K562 (cell line): ENCODE measurements around the gene NRCAM. TPM values are rescaled to one million over a fixed set of nuclear protein-coding genes. Genes with fewer than 3 reads are reported as not detected.
A peak's percentile ranks its signal among the peaks of the same experiment; 100 is the strongest.

Experiments
- ATAC-seq: fragments of 200-7000 bp; cut with Tn5 transposase; 3 replicates; pipeline ENCODE4 v1.9.1; 2020; ENCODE audit warnings: moderate library complexity
- BruUV-seq: library from RNA; stranded (reverse); fragments of 400-500 nt; replicated peaks from 2 replicates; lab custom pipeline; 2021; lab: Mats Ljungman, UMichigan
- CTCF ChIA-PET: fragments of 300-600 bp; formaldehyde crosslinking; extraction: SDS; loops from one replicate; lab custom pipeline; 2021; ENCODE audit warnings: low intra/inter-chr PET ratio; lab: Yijun Ruan, JAX
- POLR2A ChIA-PET: fragments of 300-600, 350-650 bp; sonication (Branson Sonifier 250); formaldehyde crosslinking; extraction: SDS; loops from one replicate; lab custom pipeline; 2021; ENCODE audit warnings: antibody characterized with exemption, inconsistent platforms; lab: Yijun Ruan, JAX
- DNase-seq, 4 experiments: peaks; one replicate each; pipeline versions ENCODE4 v3.0.0 to v3.0.0-alpha.2; 2011 to 2018; ENCODE audit warnings: low spot score in 3 of 4, mixed read lengths in 3 of 4; ENCODE audit errors: extremely low read depth in 1 of 4
- FAIRE-seq: peaks from 2 replicates; lab custom pipeline; 2011; peaks lifted over from hg19 to GRCh38; lab: Jason Lieb, UNC
- H2AFZ ChIP-seq: 2 replicates; pipeline ENCODE4 v1.6.0; 2011; ENCODE audit warnings: low read depth, low read length, control low read depth, inconsistent platforms
- H3K27ac ChIP-seq: fragments of 200-600 bp; 3 replicates; pipeline ENCODE4 v1.8.0; 2011; ENCODE audit warnings: low read depth, mild to moderate bottlenecking, control low read depth, inconsistent platforms, low read length, moderate library complexity, mixed read lengths; ENCODE audit errors: extremely low read depth
- H3K27me3 ChIP-seq, 2 experiments: fragments of 300-600 bp in 1 of 2; 2 replicates in 1 of 2; 3 replicates in 1 of 2; pipeline versions ENCODE4 v1.6.0 to v1.8.0; 2011; ENCODE audit warnings: inconsistent platforms in 2 of 2, low read length in 2 of 2, mild to moderate bottlenecking in 1 of 2, mixed read lengths in 1 of 2, moderate library complexity in 1 of 2; ENCODE audit not compliant: control insufficient read depth in 2 of 2, insufficient read depth in 2 of 2
- H3K36me3 ChIP-seq: fragments of 300-600 bp; 3 replicates; pipeline ENCODE4 v1.8.0; 2011; ENCODE audit warnings: mild to moderate bottlenecking, low read length, inconsistent platforms; ENCODE audit not compliant: control insufficient read depth, insufficient read depth
- H3K4me1 ChIP-seq, 2 experiments: fragments of 200-600 bp in 1 of 2; replicated peaks in 1 of 2; 2 replicates in 1 of 2; 3 replicates in 1 of 2; pipeline versions ENCODE4 v1.5.1 to v1.8.0; 2011; ENCODE audit warnings: inconsistent platforms in 2 of 2, low read length in 2 of 2, mild to moderate bottlenecking in 1 of 2, mixed read lengths in 1 of 2, moderate library complexity in 1 of 2; ENCODE audit not compliant: control insufficient read depth in 2 of 2, insufficient read depth in 2 of 2
- H3K4me2 ChIP-seq: 2 replicates; pipeline ENCODE4 v1.6.1; 2011; ENCODE audit warnings: low read length, control low read depth, inconsistent platforms, mixed read lengths; ENCODE audit not compliant: insufficient read depth
- H3K4me3 ChIP-seq: fragments of 200-600 bp; sonication (generic), shearing (Covaris generic); 2 replicates; pipeline ENCODE4 v1.5.1; 2016; ENCODE audit warnings: control low read depth, inconsistent platforms
- H3K79me2 ChIP-seq: fragments of 200-600 bp; 3 replicates; pipeline ENCODE4 v1.8.0; 2011; ENCODE audit warnings: low read length, inconsistent platforms; ENCODE audit not compliant: control insufficient read depth, insufficient read depth
- H3K9ac ChIP-seq, 2 experiments: 2 replicates each; pipeline versions ENCODE4 v1.6.0 to v1.6.1; 2011; ENCODE audit warnings: low read depth in 2 of 2, low read length in 2 of 2, control low read depth in 1 of 2, inconsistent platforms in 1 of 2, mild to moderate bottlenecking in 1 of 2, mixed read lengths in 1 of 2; ENCODE audit not compliant: insufficient read depth in 1 of 2
- H3K9me1 ChIP-seq: one replicate; pipeline ENCODE4 v1.6.0; 2011; ENCODE audit warnings: inconsistent platforms, mild to moderate bottlenecking, low read length, moderate library complexity; ENCODE audit not compliant: control insufficient read depth, insufficient read depth
- H3K9me3 ChIP-seq: replicated peaks from 2 replicates; pipeline ENCODE4 v1.5.1; 2011; ENCODE audit warnings: low read depth, low read length, inconsistent platforms; ENCODE audit not compliant: control insufficient read depth, insufficient read depth
- H4K20me1 ChIP-seq: replicated peaks from 2 replicates; pipeline ENCODE4 v1.6.1; 2011; ENCODE audit warnings: low read length, inconsistent platforms, mixed read lengths; ENCODE audit not compliant: control insufficient read depth, insufficient read depth
- ARNT ChIP-seq, 2 experiments: fragments of 450-650 bp; IDR thresholded peaks; 2 replicates each; pipeline ENCODE4 v1.6.1; 2016; ENCODE audit warnings: mild to moderate bottlenecking in 1 of 2
- BMI1 ChIP-seq: fragments of 150-350 bp; IDR thresholded peaks from 2 replicates; pipeline ENCODE4 v1.6.1; 2014; ENCODE audit warnings: low read length
- BRD9 ChIP-seq: fragments of 450-650 bp; IDR thresholded peaks from 2 replicates; pipeline ENCODE4 v1.6.1; 2018; ENCODE audit warnings: low read depth; ENCODE audit not compliant: partially characterized antibody
- C11orf30 ChIP-seq: fragments of 450-650 bp; IDR thresholded peaks from 2 replicates; pipeline ENCODE4 v1.6.1; 2016; ENCODE audit warnings: low read depth, mild to moderate bottlenecking
- CBX8 ChIP-seq: fragments of 200-600 bp; sonication (generic); IDR thresholded peaks from 2 replicates; pipeline ENCODE4 v1.6.1; 2012; ENCODE audit warnings: borderline replicate concordance, mixed run types, low read depth, mild to moderate bottlenecking, moderate library complexity, mixed read lengths, low read length, control low read depth, inconsistent platforms; ENCODE audit not compliant: poor library complexity, severe bottlenecking; ENCODE audit errors: extremely low read depth
- CHCHD3 ChIP-seq: fragments of 250-450 bp; sonication (Bioruptor Pico); IDR thresholded peaks from 2 replicates; pipeline ENCODE4 v2.1.2; 2022; ENCODE audit warnings: mild to moderate bottlenecking
- CTCFL ChIP-seq: IDR thresholded peaks from 2 replicates; pipeline ENCODE4 v1.6.1; 2011; ENCODE audit warnings: borderline replicate concordance, low read depth, mild to moderate bottlenecking, moderate library complexity, low read length; ENCODE audit not compliant: insufficient read depth, poor library complexity, severe bottlenecking
- HMG20A ChIP-seq: fragments of 450-650 bp; formaldehyde crosslinking; conservative IDR thresholded peaks from 2 replicates; pipeline ENCODE4 v1.4.0; 2020; ENCODE audit warnings: mild to moderate bottlenecking, mixed read lengths
- KLF13 ChIP-seq: fragments of 450-650 bp; IDR thresholded peaks from 2 replicates; pipeline ENCODE4 v1.6.1; 2016; ENCODE audit warnings: missing genetic modification characterization, low read depth, mild to moderate bottlenecking, missing compliant biosample characterization, moderate library complexity, borderline replicate concordance
- MAFG ChIP-seq: fragments of 450-650 bp; conservative IDR thresholded peaks from 2 replicates; pipeline ENCODE4 v1.6.1; 2016; ENCODE audit warnings: missing genetic modification characterization, missing compliant biosample characterization
- NR2F6 ChIP-seq: fragments of 450-650 bp; formaldehyde crosslinking; IDR thresholded peaks from 2 replicates; pipeline ENCODE4 v1.4.0; 2020; ENCODE audit warnings: mild to moderate bottlenecking
- PKNOX1 ChIP-seq: fragments of 450-650 bp; IDR thresholded peaks from 2 replicates; pipeline ENCODE4 v1.6.1; 2016
- POLR2A ChIP-seq: fragments of 450-650 bp; conservative IDR thresholded peaks from 2 replicates; pipeline ENCODE4 v1.6.1; 2016
- RNF2 ChIP-seq: sonication (generic); IDR thresholded peaks from 2 replicates; pipeline ENCODE4 v1.6.1; 2016
- SIN3A ChIP-seq, 2 experiments: fragments of 150-350 bp in 1 of 2; IDR thresholded peaks; 2 replicates each; pipeline ENCODE4 v1.6.1; 2011 to 2016; ENCODE audit warnings: borderline replicate concordance in 2 of 2, low read depth in 2 of 2, low read length in 2 of 2, mild to moderate bottlenecking in 2 of 2, moderate library complexity in 2 of 2; ENCODE audit not compliant: control insufficient read depth in 1 of 2
- SRSF1 ChIP-seq: fragments of 200-400 bp; formaldehyde crosslinking; IDR thresholded peaks from 2 replicates; pipeline ENCODE4 v1.6.1; 2017; ENCODE audit warnings: mild to moderate bottlenecking, low read depth, low read length, moderate library complexity
- TSC22D4 ChIP-seq: fragments of 450-650 bp; IDR thresholded peaks from 2 replicates; pipeline ENCODE4 v1.6.1; 2016; ENCODE audit warnings: missing genetic modification characterization, missing biosample characterization, control low read depth
- ZNF124 ChIP-seq: sonication (generic); formaldehyde crosslinking; IDR thresholded peaks from 2 replicates; pipeline ENCODE4 v1.8.1; 2022; ENCODE audit warnings: missing genetic modification reagents
- ZNF316 ChIP-seq: fragments of 450-650 bp; IDR thresholded peaks from 2 replicates; pipeline ENCODE4 v1.6.1; 2016
- ZNF347 ChIP-seq: fragments of 450-650 bp; formaldehyde crosslinking; IDR thresholded peaks from 2 replicates; pipeline ENCODE4 v1.4.0; 2020; ENCODE audit warnings: low read depth, mild to moderate bottlenecking, moderate library complexity
- ZNF507 ChIP-seq: conservative IDR thresholded peaks from 2 replicates; pipeline ENCODE4 v1.6.1; 2017; ENCODE audit warnings: missing genetic modification characterization, missing compliant biosample characterization
- WGBS: fragments of 100-300 bp; shearing (Covaris generic); methylation state at CpG from one replicate; pipeline ENCODE4 v1.1.6; 2016; ENCODE audit warnings: low coverage, mixed read lengths; ENCODE audit not compliant: insufficient coverage; ENCODE audit errors: missing lambda C conversion rate; 5-methylcytosine and 5-hydroxymethylcytosine counted together
- in situ Hi-C: fragments of 300-500 bp; cut with MboI; formaldehyde crosslinking; loops from 4 replicates; pipeline ENCODE4 v1.15.0; 2018; ENCODE audit warnings: inconsistent platforms, mixed read lengths
- intact Hi-C: fragments of 100-400 bp; cut with micrococcal nuclease; formaldehyde crosslinking; loops from 2 replicates; pipeline ENCODE4 v1.14.2; 2022
- polyA plus RNA-seq, 8 experiments: library from polyadenylated mRNA; depleted of rRNA in 4 of 8; stranded (reverse) in 5 of 8; unstranded in 3 of 8; fragments of >200 nt; fragmentation: Nextera tagmentation in 2 of 8; fragmentation: Illumina TruSeq in 1 of 8; extraction: Ambion mirVana in 2 of 8; extraction: Trizol in 1 of 8; gene quantifications; 2 replicates each; pipeline versions ENCODE4 v1.2.1 to v1.2.3, GENCODE V29; 2011 to 2014; ENCODE audit warnings: inconsistent platforms in 1 of 8, missing spikeins in 1 of 8
- total RNA-seq, 7 experiments: library from RNA; depleted of rRNA in 6 of 7; stranded (reverse); fragments of >200 nt in 6 of 7; fragmentation: Illumina TruSeq in 2 of 7; extraction: Trizol in 2 of 7; gene quantifications; 2 replicates each; pipeline versions ENCODE4 v1.2.1 to v1.2.3, GENCODE V29; 2011 to 2021; ENCODE audit warnings: low replicate concordance in 1 of 7

Gene NRCAM
- total and polyA plus RNA-seq, 9 of the 15 experiments (the other 6 are each of a cell fraction or from before 2014, with no cell fraction given), result 0.03 to 0.54 (median 0.12) TPM; not detected in 1

DNA sequence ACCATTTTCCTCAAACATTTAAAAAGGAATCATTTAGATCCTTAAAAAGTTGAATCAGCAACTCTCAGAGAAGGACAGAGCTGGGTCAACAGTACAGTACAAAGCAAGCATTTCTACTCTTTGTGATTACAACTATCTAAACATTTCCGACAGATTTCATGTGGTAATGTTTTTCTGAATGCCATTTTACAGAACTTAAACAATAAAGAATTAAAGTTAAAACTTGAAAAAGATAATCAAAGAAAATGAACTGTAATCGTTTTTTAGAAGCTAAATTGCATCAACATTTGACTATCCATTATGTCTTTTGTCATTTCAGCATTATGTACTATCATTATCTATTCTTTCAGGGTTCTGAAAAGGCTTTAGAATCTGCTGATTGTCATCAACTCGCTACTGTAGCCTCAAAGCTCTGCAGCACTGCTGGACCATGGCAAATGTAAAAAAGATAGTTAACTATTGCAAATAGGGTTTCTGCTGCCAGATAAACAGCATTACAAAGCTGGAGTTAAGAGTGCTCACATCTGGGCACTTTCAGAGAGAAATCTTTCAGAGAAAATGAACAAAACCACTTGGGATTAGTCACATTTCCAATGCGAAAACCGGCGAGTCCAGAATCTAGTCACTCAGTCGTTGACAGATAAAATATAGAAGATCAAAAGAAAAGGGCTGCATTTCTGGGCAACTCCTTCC, 165.6 kb downstream of the NRCAM start (continued):
- TF ChIP-seq TSC22D4 (tag) (no peak), ZNF124 (no peak), POLR2A (no peak), ZNF347 (CRISPR knock-in tag) (no peak), CBX8 (peak; percentile 97), ARNT (IDR thresholded peaks at IDR 0.05) (no peak), HMG20A (CRISPR knock-in tag) (no peak), CHCHD3 (CRISPR knock-in tag) (no peak), C11orf30 (peak; percentile 67), KLF13 (tag) (no peak), BRD9 (no peak), MAFG (tag) (peak; percentile 62; the same call in 1 of the 2 replicates), ZNF316 (peak; percentile 68; the same call in 1 of the 2 replicates)

GRCh38 chr7:108289852-108290251, 166.4 kb downstream of the NRCAM start:
- no peaks in the 10 kb centered on the region for H3K9me3 ChIP-seq
- H3K9ac ChIP-seq, result no peak overlapping the region
- H3K27me3 ChIP-seq, result peaks cover under 1 to 6% of the 10 kb centered on the region in 2 experiments; a peak in 3 of 5 replicates
- DNase-seq (no peak), FAIRE-seq (no peak), ATAC-seq (no peak)
- POLR2A ChIA-PET, result interaction anchor here (0.6 to 1.0 kb wide), 2 partner anchors 12 to 112 kb away, joined by 3 read pairs; no protein-coding TSS in a partner anchor
- H3K4me3 ChIP-seq, result no peak overlapping the region
- H3K27ac ChIP-seq, result no peak overlapping the region
- H3K4me1 ChIP-seq, result no peaks in the 10 kb centered on the region
- intact Hi-C loops (no loop called here), in situ Hi-C loops (no loop called here)
- H3K36me3 ChIP-seq, result no peaks in the 10 kb centered on the region
- 15% methylated on average over 1 of the region's 1 CpG for WGBS
- CTCF ChIA-PET, result no interaction called here
- BruUV-seq, result no TSS peak
- H3K4me2 ChIP-seq, result no peak overlapping the region
- no peak overlapping the region for H2AFZ ChIP-seq
- H3K9me1 ChIP-seq, result no peaks in the 10 kb centered on the region
- no peaks in the 10 kb centered on the region for H4K20me1 ChIP-seq
- no peaks in the 10 kb centered on the region for H3K79me2 ChIP-seq
- TF ChIP-seq ZNF507 (tag) (no peak), PKNOX1 (no peak), SIN3A (IDR thresholded peaks at IDR 0.05; ENCODE audit: borderline replicate concordance in 2 of 2, control insufficient read depth in 1 of 2, low read depth in 2 of 2, low read length in 2 of 2) (no peak), BMI1 (0 out of 2 replicates have a peak, but pooled peaks have one; percentile 12), RNF2 (no peak), CTCFL (no peak), SRSF1 (no peak), NR2F6 (CRISPR knock-in tag) (no peak)
